Measurements from ENCODE around the gene CCSER1. TPM values are rescaled to one million over a fixed set of nuclear protein-coding genes. Genes with fewer than 3 reads are reported as not detected.

Gene CCSER1
- total RNA-seq: 10 to 100 TPM in 2 of 4 donors, 1 to 10 TPM in 2; 3.2 to 17.3 (median 10.2) TPM

DNA sequence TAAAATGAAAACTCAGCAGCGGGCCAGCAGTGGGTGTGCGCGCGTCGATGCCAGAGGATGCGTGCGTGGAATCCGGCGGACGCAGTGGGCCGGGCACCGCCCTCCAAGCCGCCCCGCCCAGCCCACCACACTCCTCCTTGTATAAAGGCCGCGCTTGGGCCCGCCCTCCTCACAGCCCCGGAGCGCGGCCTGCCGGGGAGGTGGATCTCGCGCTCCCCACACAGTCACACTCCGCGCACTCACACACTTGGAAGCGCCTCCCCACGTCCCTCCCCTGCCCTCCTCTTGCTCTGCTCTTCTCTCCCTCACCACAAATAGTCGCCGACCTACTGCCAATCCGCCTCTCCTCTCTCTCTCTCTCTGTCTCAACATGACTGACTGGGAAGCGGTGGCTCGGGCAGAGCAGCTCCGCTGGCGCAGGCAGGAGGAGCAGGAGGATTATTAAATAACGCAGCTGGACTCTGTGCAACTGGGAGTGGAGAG lies at the start of gene CCSER1:
Gene CCSER1 (plus strand): TSS at position 172 of the 483 bp plus-strand sequence.
- ATAC-seq (ENCODE audit: low FRiP score) (peak; percentile 96), DNase-seq (ENCODE audit: low spot score) (peak; percentile 75)
- TF ChIP-seq, protein P1, sequence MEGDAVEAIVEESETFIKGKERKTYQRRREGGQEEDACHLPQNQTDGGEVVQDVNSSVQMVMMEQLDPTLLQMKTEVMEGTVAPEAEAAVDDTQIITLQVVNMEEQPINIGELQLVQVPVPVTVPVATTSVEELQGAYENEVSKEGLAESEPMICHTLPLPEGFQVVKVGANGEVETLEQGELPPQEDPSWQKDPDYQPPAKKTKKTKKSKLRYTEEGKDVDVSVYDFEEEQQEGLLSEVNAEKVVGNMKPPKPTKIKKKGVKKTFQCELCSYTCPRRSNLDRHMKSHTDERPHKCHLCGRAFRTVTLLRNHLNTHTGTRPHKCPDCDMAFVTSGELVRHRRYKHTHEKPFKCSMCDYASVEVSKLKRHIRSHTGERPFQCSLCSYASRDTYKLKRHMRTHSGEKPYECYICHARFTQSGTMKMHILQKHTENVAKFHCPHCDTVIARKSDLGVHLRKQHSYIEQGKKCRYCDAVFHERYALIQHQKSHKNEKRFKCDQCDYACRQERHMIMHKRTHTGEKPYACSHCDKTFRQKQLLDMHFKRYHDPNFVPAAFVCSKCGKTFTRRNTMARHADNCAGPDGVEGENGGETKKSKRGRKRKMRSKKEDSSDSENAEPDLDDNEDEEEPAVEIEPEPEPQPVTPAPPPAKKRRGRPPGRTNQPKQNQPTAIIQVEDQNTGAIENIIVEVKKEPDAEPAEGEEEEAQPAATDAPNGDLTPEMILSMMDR (IDR thresholded peaks at IDR 0.05): no peak

DNA sequence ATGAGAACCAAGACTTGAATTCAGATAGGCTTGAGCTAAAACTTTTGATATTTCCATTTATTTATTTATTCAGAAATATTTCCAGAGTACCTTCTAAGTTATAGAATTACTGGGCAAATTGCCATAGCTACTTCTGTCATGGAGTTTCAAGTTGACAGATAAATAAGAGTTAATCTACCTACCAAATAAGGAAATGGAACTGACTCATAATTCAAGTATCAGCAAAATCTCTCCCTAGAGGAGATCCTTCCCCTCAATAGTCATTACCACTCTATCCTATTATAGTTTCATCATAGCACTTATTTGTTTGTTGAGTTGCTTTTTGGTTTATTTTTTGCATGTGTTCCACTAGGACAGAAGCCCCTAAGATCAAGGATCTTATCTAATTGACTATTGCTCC lies 48.8 kb upstream of the CCSER1 start:
- ATAC-seq (ENCODE audit: low FRiP score) (no peak), DNase-seq (ENCODE audit: low spot score) (no peak)
- TF ChIP-seq, protein P1 (IDR thresholded peaks at IDR 0.05): no peak

DNA sequence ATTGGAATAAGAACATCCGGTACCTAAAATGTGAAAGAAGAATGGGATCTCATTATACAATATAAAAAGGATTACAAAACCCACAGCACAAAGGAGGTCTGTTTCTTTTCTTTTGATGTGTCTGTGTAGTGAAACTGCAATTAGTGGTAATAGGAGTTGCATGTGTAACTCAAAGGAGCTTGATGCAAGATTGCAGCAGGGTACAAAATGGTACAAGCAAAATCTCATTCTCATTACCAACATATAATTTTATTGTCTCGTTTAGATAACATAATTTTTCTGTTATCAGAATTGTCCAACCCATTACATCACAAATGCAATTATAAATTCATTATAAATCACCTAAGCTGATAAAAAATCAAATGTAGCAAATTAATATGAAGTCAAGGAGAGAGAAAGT lies 47.1 kb upstream of the CCSER1 start:
- TF ChIP-seq, protein P1 (IDR thresholded peaks at IDR 0.05): no peak
- no peak for ATAC-seq (ENCODE audit: low FRiP score)
- no peak for DNase-seq (ENCODE audit: low spot score)

DNA sequence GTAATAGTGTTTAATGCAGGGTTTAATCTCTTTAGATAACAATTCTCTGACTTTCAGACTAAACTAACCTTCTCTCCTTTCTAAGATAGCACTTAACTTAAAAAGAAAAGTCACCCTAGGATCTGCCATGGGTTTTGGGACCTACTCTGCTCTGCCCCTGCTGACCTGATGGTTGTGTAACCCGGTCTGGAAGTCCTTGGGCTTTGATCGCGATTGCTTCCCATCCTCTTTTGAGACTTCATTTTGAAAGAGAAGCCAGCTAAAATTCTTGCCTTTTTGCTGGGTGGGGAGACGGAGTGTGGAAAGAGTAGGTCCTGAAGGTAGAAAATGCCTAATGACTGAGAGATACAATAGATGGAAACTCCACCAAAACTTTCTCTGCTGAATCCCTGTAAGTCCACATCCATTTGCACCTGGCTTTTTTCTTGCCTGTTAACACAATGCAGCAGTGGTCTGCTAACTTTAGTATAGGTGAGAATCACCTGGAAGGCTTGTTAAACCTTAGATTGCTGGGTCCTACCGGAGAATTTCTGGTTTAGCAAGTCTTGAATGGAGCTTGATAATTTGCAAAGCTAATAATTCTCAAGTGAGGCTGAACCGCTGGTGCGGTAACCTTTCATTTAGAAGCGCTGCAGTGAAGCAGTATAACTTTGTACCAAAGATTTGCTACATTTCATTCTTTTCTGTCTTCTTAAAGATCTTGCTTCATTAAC lies 45.6 kb upstream of the CCSER1 start:
- ATAC-seq (ENCODE audit: low FRiP score) (no peak), DNase-seq (ENCODE audit: low spot score) (no peak)
- TF ChIP-seq, protein P1 (IDR thresholded peaks at IDR 0.05): no peak

DNA sequence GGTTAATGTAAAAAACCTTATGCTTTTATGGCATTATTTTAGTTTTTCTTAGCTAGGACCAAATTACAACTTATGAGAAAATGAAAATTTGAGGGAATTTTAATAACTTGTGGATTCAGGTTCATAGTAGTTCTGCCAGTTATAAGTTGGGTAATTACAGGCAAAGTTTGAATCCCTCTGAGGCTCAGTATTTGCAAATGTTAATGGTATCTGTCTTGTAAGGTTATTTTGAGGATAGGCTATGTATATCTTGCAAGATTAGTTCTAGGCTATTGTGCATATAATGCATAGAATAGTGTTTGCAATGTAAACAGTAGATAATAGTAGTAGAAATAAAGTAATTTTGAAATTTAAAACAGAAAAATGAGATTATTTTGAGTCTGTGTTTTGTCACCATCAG lies 44.7 kb upstream of the CCSER1 start:
- DNase-seq (ENCODE audit: low spot score): no peak
- ATAC-seq (ENCODE audit: low FRiP score): no peak

DNA sequence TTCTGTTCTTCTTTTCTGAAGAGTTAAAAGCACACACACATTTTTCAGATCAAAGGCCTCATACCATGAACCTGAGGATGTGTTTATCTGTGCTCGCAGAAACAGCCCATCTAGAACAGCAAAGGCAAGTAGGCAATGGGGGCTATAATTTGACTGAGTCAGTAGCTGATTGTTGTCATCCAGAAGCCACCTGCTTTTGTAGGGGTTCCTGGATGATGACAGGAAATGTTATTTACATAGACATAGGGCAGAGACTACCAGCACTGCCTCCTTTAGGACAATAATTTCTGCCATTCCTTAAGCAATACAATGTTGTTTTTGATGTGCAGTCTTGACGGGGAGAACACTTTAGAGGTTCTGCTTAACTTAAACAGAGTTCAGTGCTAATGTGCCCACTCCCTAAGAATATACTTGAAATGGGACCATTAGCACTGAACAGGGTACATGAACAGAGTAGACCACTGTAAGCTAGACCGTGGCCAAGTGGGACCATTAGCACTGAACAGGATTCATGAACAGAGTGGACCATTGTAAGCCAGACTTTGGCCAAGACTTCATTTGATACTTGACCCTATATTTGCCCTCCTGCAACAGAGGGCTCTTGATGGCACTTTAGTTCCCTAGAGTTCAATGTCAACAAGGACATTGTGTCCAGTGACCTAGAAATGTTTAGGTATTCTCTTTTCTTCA lies 42.8 kb upstream of the CCSER1 start:
- ATAC-seq (ENCODE audit: low FRiP score): no peak
- TF ChIP-seq, protein P1 (IDR thresholded peaks at IDR 0.05): no peak
- no peak for DNase-seq (ENCODE audit: low spot score)

More for the DNA sequence above, 44.7 kb upstream of the CCSER1 start:
- TF ChIP-seq, protein P1 (IDR thresholded peaks at IDR 0.05): no peak

DNA sequence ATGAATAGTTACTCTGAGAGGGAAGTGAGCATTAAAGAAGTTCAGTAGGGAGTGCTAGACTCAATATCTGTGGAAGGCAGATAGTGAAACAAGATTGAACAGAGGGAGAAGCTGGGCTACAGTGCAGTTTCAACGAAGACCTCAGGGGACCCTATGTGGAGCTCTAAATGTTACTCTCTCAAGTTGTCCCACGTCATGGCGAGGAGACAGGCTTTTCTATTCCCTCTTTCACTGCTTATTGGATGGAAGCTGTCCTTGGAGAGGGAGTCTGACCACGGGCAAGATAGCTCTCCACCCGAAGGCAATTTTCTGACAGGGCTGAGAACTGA lies 42.3 kb upstream of the CCSER1 start:
- no peak for ATAC-seq (ENCODE audit: low FRiP score)
- TF ChIP-seq, protein P1 (IDR thresholded peaks at IDR 0.05): no peak
- DNase-seq (ENCODE audit: low spot score): no peak

All from omental fat pad (tissue), 4 donors.